Eye (tissue), 1 donor: ENCODE results near the gene RBMS3.

Experiments used
- DNase-seq: peaks from one replicate; pipeline ENCODE4 v3.0.0-alpha.2; 2015

The RBMS3 gene

GRCh38 chr3:29537889-29538609 is 257.2 kb downstream of the RBMS3 start:
- peak; percentile 58 for DNase-seq

DNA sequence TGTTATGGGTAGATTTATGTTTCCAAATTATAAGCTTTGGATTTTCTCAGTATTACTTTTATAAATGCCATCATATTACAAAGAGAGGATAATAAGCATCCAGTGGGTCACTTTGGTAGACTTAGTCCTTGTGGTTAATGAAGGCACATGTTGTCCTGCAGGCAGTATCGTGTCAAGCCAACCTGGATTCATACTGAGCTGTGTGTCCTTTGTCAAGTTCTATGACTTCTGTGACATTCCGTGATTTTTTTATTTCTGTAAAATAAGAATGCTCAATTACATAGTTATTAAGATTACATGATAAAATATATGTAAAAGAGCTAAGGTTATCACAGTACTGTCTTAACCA is 257.7 kb downstream of the RBMS3 start:
- DNase-seq: no peak

DNA sequence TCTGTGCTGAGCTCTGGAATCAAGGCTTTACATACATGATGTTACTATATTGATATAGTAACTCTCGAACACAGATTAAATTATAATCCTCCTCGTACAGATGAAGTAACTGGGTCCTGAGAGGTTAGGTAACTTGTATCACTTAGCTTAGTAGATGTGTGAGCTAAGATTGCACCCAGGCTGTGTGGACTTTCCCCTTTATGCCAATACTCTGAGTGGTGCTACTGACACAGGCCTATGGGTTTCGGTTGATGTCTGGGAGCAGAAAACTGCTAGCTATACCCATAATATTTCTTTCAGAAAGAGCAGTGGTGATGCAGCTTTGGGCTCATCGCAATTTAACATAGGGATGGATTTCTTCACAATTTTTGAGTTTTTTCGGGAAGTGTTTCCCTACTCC is 259.7 kb downstream of the RBMS3 start:
- no peak for DNase-seq

DNA sequence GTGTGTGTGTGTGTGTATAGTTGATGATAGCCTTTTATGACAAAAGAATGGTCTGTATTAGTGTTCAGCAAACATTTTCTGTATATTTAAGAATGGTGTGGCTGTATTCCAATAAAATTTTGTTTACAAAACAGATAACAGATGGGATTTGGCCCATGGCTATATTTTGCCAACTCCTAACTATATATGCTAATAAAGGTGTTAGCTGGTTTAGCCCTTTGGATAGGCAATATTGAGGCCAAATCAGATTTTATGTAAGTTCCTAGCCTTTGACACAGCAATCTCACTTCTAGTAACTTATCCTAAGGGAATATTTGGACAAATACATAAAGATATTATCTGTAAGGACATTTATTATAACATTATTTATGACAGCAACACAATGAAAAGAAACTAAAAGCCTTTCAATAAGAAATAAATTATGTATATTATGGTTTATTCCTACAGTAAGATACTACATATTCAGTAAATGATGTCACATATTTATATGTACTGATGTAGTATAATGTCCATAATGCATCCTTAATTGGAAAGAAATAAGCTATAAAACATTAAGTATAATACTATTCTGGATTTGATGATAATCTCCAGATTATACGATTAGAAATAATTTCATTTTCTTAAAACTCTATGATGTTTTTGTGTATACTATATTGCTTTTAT is 264.0 kb downstream of the RBMS3 start:
- no peak for DNase-seq

DNA sequence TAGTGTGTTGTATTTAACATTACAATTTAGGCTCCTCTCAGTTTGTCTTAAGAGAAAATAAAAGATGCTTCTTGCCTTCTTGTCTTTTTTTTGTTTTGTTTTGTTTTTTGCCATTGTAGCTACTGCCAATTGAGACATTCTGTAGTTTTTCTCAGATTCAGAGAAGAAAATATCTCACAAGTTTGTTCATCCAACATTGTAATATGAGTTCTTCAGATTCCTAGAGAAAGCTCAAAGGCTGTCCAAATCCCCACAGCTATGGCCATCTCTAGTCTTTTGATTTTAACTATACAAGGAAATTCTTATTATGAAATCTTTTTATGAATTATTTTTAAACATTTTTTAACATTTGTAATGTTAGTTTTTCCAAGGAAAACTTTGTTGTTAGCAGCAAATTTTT is 264.7 kb downstream of the RBMS3 start:
- no peak for DNase-seq

- no peak for DNase-seq
Measured at GRCh38 chr3:29552051-29552450, 271.2 kb downstream of the RBMS3 start.

GRCh38 chr3:29554566-29554965 is 273.7 kb downstream of the RBMS3 start:
- DNase-seq: no peak

DNA sequence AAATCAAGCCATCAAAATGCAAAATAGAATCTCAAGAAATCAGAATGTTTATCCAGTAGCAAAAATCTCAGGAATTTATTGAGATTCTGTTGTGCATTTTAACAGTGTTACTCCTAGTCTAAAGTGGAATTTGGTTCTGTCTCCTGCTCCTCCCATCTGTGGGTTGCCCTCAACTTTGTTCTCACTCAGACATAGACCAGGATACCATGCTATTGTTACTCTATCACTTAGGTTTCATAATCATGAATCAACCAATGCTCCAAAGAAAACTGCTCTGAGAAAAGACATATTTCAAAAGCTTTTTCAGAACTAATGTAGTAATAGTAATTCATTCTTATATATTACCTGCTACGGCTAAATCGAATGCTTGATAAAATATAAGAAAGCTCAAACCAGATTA is 274.7 kb downstream of the RBMS3 start:
- DNase-seq: no peak

- peak; percentile 19 for DNase-seq
Measured at GRCh38 chr3:29557186-29557585, 276.3 kb downstream of the RBMS3 start.

DNA sequence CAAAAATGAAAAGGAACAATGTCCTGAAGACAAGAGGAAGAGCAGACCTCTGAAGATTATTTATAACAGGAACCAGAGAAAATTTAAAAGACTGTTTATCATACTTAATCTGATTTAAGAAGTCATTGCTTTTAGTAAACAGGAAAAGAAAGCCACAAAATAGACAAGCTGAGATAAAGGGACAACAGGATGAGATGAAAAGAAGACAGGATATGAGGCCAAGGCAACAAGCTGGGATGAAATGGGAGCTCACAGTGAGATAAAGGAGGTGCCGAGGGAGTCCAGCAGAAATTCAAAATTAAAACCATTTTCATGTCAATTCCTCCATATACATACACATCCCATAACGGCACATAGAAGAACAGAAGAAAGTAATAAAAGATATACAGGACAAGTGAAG is 277.0 kb downstream of the RBMS3 start:
- no peak for DNase-seq

DNA sequence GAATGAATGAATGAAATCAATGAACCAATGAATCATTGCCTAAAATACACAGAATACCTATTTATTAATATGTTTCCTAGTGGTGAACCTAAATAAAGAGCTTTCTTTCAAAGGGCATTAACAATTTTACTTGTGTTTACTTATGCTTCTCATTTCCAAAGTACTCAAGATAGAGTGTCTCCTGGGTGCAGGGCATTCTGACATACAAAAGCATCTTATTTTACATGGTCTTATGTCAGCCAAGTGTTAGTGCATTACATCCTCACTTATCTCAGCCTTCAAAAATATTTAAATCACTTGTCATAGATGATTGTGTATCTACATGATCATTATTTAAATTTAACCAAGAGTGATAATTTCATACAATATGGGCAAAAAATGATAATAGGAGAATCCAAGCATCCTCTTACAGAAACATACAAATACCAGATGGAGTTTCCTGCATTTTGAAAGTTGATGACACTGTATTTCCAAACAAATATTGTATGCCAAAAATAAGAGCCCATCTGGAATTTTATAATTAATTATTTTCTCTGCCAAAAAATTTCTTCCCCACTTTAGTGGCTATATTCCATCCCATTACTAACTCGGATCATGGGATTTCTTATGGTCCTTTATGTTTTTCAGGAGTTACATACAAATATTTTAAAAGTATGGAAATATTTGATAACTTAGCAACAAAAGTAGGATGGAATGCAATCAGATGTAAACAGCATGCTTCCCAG is 279.0 kb downstream of the RBMS3 start:
- peak; percentile 33 for DNase-seq

GRCh38 chr3:29561651-29562149 is 280.8 kb downstream of the RBMS3 start:
- no peak for DNase-seq

- DNase-seq: no peak
Measured at GRCh38 chr3:29565236-29565635, 284.4 kb downstream of the RBMS3 start.

GRCh38 chr3:29567501-29567900 is 286.6 kb downstream of the RBMS3 start:
- no peak for DNase-seq

GRCh38 chr3:29568355-29568754 is 287.5 kb downstream of the RBMS3 start:
- DNase-seq: no peak

DNA sequence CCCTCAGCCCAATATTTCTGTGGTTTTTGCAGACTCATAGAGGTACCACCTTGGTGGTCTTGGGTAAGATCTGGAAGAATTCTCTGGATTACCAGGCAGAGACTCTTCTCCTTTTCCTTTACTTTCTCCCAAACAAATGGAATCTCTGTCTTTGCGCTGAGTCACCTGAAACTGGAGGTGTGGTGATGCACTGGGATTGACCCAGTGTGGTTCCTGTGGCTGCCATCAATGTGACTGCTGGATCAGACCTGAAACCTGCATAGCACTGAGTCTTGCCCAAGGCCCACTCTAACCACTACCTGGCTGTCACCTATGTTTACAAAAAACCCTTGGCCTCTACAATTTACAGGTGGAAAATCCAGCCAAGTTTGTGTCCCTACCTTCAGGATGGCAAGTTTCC is 295.3 kb downstream of the RBMS3 start:
- DNase-seq: no peak

GRCh38 chr3:29576675-29577074 is 295.8 kb downstream of the RBMS3 start:
- no peak for DNase-seq

GRCh38 chr3:29577250-29577649 is 296.4 kb downstream of the RBMS3 start:
- no peak for DNase-seq

DNA sequence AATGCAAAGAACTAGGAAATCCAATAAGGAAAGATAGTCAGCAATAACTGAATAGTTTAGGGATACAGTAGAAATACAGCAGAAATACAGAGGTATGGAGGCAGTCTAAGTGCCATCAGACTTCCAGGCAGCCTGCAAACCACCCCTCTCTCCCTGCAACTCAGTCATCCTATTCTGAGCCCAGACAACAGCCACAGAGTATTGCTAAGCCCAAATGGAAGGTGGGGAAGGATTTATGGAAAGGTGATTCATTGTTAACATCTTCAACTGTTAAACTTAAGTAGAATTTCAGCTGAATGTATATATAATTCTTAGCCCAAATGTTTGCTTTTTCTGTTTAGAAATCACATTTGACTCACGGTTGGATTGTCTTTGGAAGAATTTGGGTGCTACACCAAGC is 300.4 kb downstream of the RBMS3 start:
- no peak for DNase-seq

DNA sequence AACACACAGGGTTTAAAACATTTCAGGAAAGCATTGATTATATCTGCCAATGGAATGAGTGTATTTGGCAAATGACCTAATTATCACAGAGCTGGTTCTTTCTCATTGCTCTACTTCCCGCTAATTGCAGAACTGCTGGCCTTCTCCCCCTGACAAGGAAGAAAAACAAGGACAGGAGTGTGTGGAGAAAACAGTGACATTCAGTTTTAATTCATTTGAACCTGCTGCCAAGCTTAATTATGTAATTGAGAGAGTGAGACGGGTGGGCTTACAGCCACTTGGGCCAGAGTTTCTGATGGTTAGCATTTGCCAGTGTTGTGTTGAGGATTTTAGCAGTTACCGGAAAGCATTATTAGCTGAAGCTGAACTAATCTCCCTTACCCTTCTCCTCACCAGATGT is 301.4 kb downstream of the RBMS3 start:
- peak; percentile 77 for DNase-seq

DNA sequence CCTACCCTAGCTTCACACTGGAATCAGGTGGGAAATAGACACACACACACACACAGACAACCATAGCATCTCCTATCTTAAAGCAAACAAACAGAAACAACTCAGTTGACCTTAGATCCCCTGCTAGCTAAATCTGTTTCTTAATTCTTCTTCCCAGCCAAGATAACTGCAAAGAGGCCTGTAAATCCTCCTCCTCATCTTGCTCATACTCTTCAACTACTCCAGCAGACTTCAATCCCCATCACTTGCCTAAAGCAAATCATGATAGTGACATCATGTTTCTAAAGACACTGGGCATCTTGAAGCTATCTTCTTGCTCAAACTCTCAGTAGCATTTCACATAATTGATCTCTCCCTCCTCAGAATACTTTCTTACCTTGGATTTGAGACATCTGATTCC is 303.0 kb downstream of the RBMS3 start:
- DNase-seq: no peak

DNA sequence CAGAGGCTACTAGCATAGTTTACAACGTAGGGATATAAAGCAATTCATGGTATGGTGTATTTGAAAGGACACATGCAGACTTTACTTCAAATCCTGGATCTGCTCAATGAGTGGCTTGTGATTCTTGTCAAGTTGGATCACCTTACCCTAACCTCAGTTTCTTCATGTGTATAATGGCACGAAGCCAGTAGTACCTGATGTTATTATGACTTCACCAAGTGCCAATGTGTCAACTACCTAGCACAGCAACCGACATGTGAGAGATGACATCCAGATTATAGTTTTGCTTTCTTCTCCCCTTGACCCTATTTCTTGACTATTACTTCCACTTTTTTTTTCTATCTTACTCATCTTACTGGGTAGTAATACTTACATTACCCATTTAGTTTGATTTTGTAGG is 304.5 kb downstream of the RBMS3 start:
- DNase-seq: no peak

- no peak for DNase-seq
Measured at GRCh38 chr3:29587340-29587739, 306.5 kb downstream of the RBMS3 start.

DNA sequence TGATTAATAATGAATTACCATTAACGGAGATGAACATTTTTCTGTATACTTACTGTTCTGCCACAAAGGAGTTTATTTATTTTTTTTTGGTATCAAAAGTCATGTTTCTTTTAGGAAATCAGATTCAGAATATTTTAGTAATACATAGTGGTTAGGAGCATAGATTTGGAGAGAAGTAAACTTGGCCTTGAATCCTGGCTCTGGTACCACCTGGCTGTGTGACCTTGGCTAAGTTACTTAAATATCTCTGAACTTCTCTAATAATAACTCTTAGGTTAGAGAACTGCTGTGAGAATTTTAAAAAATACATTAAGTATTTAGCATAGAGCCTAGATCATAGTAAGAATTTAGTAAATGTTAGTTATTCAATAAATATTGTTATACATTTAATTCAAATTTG is 309.1 kb downstream of the RBMS3 start:
- no peak for DNase-seq
